SU-DHL-6 (cell line): ENCODE measurements around the gene RGMA.

Source experiments
- H2AFZ ChIP-seq: fragments of 200-600 bp; sonication (generic); 2 replicates; pipeline ENCODE4 v1.6.1; 2014; ENCODE audit warnings: low read depth, mild to moderate bottlenecking, moderate library complexity, mixed read lengths, antibody characterized with exemption, low read length; ENCODE audit not compliant: severe bottlenecking
- H3F3A ChIP-seq: fragments of 200-600 bp; shearing (Covaris generic); 2 replicates; pipeline ENCODE4 v1.6.0; 2016; ENCODE audit warnings: antibody characterized with exemption, mild to moderate bottlenecking; ENCODE audit not compliant: insufficient read depth
- H3K27ac ChIP-seq: fragments of 200-600 bp; sonication (generic); 2 replicates; pipeline ENCODE4 v1.5.1; 2016; ENCODE audit warnings: low read depth, mild to moderate bottlenecking, low read length, moderate library complexity, mixed read lengths
- H3K27me3 ChIP-seq: fragments of 200-600 bp; sonication (generic), shearing (Covaris generic); 2 replicates; pipeline ENCODE4 v1.6.0; 2014; ENCODE audit warnings: mild to moderate bottlenecking, low read length
- H3K36me3 ChIP-seq: fragments of 200-600 bp; sonication (generic); 2 replicates; pipeline ENCODE4 v1.6.1; 2014; ENCODE audit warnings: mild to moderate bottlenecking, low read length, mixed read lengths
- H3K4me2 ChIP-seq: fragments of 300-600, 200-600 bp; shearing (Covaris generic), sonication (generic); 2 replicates; pipeline ENCODE4 v1.6.0; 2014; ENCODE audit warnings: low read length, low read depth, mild to moderate bottlenecking; ENCODE audit not compliant: poor library complexity, severe bottlenecking
- H3K4me3 ChIP-seq: fragments of 200-600 bp; sonication (generic); 2 replicates; pipeline ENCODE4 v1.5.1; 2014; ENCODE audit warnings: antibody characterized with exemption, low read length, mild to moderate bottlenecking, mixed read lengths; ENCODE audit not compliant: insufficient read depth, poor library complexity, severe bottlenecking
- H3K79me2 ChIP-seq: fragments of 200-600 bp; sonication (generic); 2 replicates; pipeline ENCODE4 v1.6.1; 2014; ENCODE audit warnings: mild to moderate bottlenecking, low read length, moderate library complexity; ENCODE audit not compliant: insufficient read depth
- H3K9ac ChIP-seq: fragments of 200-600 bp; sonication (generic); 2 replicates; pipeline ENCODE4 v1.7.0; 2014; ENCODE audit warnings: mild to moderate bottlenecking, low read length
- H3K9me2 ChIP-seq: fragments of 200-600 bp; sonication (generic); replicated peaks from 2 replicates; pipeline ENCODE4 v1.6.1; 2014; ENCODE audit warnings: low read length; ENCODE audit not compliant: insufficient read depth
- H3K9me3 ChIP-seq: fragments of 200-600 bp; sonication (generic); 2 replicates; pipeline ENCODE4 v1.6.1; 2014; ENCODE audit warnings: low read length, mixed read lengths; ENCODE audit not compliant: insufficient read depth
- H4K20me1 ChIP-seq: fragments of 200-600 bp; sonication (generic); 2 replicates; pipeline ENCODE4 v1.6.1; 2014; ENCODE audit warnings: low read depth, mild to moderate bottlenecking, antibody characterized with exemption, low read length, moderate library complexity, mixed read lengths
- CTCF ChIP-seq: fragments of 200-600 bp; sonication (generic); IDR thresholded peaks from one replicate; pipeline ENCODE4 v1.5.1; 2017; ENCODE audit warnings: antibody characterized with exemption, mild to moderate bottlenecking, low read length, moderate library complexity; ENCODE audit not compliant: insufficient read depth, poor library complexity, severe bottlenecking
- EZH2phosphoT487 ChIP-seq: fragments of 200-600 bp; sonication (generic), shearing (Covaris generic); conservative IDR thresholded peaks from 2 replicates; pipeline ENCODE4 v1.6.1; 2018; ENCODE audit warnings: mild to moderate bottlenecking, antibody characterized with exemption, low read length, moderate library complexity, mixed read lengths

The RGMA gene

GRCh38 chr15:93067649-93068085, 21.3 kb downstream of the RGMA start:
- H3K36me3 ChIP-seq = no peaks in the 10 kb centered on the region
- H3K27ac ChIP-seq = no peak overlapping the region
- H3K27me3 ChIP-seq = no peaks in the 10 kb centered on the region
- no peak overlapping the region for H3K9ac ChIP-seq
- no peaks in the 10 kb centered on the region for H3F3A ChIP-seq
- H3K9me2 ChIP-seq = no peaks in the 10 kb centered on the region
- H3K9me3 ChIP-seq = no peaks in the 10 kb centered on the region
- TF ChIP-seq CTCF (no peak), EZH2phosphoT487 (no peak)
- H3K79me2 ChIP-seq = no peaks in the 10 kb centered on the region
- no peak overlapping the region for H2AFZ ChIP-seq
- H3K4me2 ChIP-seq = no peak overlapping the region
- no peaks in the 10 kb centered on the region for H4K20me1 ChIP-seq
- H3K4me3 ChIP-seq = no peak overlapping the region

- no peak overlapping the region for H2AFZ ChIP-seq
- H3K4me2 ChIP-seq = no peak overlapping the region
- no peak for TF ChIP-seq CTCF
- TF ChIP-seq EZH2phosphoT487 = no peak
- H4K20me1 ChIP-seq = no peaks in the 10 kb centered on the region
- no peaks in the 10 kb centered on the region for H3K9me3 ChIP-seq
- no peak overlapping the region for H3K9ac ChIP-seq
- no peaks in the 10 kb centered on the region for H3K27me3 ChIP-seq
- no peaks in the 10 kb centered on the region for H3F3A ChIP-seq
- H3K9me2 ChIP-seq = no peaks in the 10 kb centered on the region
- no peak overlapping the region for H3K27ac ChIP-seq
- no peaks in the 10 kb centered on the region for H3K79me2 ChIP-seq
- H3K4me3 ChIP-seq = no peak overlapping the region
- H3K36me3 ChIP-seq = no peaks in the 10 kb centered on the region
Observed at GRCh38 chr15:93066834-93067648, 22.0 kb downstream of the RGMA start.

GRCh38 chr15:93066224-93066681, 22.8 kb downstream of the RGMA start:
- Histone ChIP-seq H3F3A (no peaks in the 10 kb centered on the region), H3K27me3 (no peaks in the 10 kb centered on the region), H3K9me2 (no peaks in the 10 kb centered on the region), H3K4me3 (no peak overlapping the region), H3K36me3 (no peaks in the 10 kb centered on the region), H3K27ac (no peak overlapping the region), H3K9ac (no peak overlapping the region), H3K9me3 (no peaks in the 10 kb centered on the region), H2AFZ (no peak overlapping the region), H3K79me2 (no peaks in the 10 kb centered on the region), H4K20me1 (no peaks in the 10 kb centered on the region), H3K4me2 (no peak overlapping the region)
- TF ChIP-seq CTCF (no peak), EZH2phosphoT487 (no peak)
